Endothelial cell (in vitro differentiated cells): ENCODE measurements around the gene RPL10A. TPM values are rescaled to one million over a fixed set of nuclear protein-coding genes. Genes with fewer than 3 reads are reported as not detected.

ENCODE experiments used
- DNase-seq: peaks from one replicate; pipeline ENCODE4 v3.0.0; 2021; ENCODE audit warnings: low spot score
- H3K27ac Mint-ChIP-seq: one replicate; pipeline ENCODE4 v1.8.0; 2021; ENCODE audit warnings: mixed read lengths, inconsistent platforms; ENCODE audit not compliant: unreplicated experiment
- H3K27me3 Mint-ChIP-seq: one replicate; pipeline ENCODE4 v1.8.0; 2021; ENCODE audit warnings: mild to moderate bottlenecking, moderate library complexity, mixed read lengths, inconsistent platforms; ENCODE audit not compliant: unreplicated experiment
- H3K36me3 Mint-ChIP-seq: one replicate; pipeline ENCODE4 v1.8.0; 2021; ENCODE audit warnings: mild to moderate bottlenecking, low read depth, mixed read lengths, inconsistent platforms; ENCODE audit not compliant: unreplicated experiment
- H3K4me1 Mint-ChIP-seq: one replicate; pipeline ENCODE4 v1.8.0; 2021; ENCODE audit warnings: mild to moderate bottlenecking, mixed read lengths, inconsistent platforms; ENCODE audit not compliant: unreplicated experiment
- H3K4me3 Mint-ChIP-seq: one replicate; pipeline ENCODE4 v1.8.0; 2021; ENCODE audit warnings: mild to moderate bottlenecking, mixed read lengths, inconsistent platforms; ENCODE audit not compliant: unreplicated experiment
- H3K9me3 Mint-ChIP-seq: one replicate; pipeline ENCODE4 v1.8.0; 2021; ENCODE audit warnings: mixed read lengths, inconsistent platforms; ENCODE audit not compliant: unreplicated experiment
- CTCF ChIP-seq: fragments of 200-600 bp; sonication (generic); IDR thresholded peaks from one replicate; pipeline ENCODE4 v1.5.0; 2021; ENCODE audit warnings: antibody characterized with exemption; ENCODE audit not compliant: unreplicated experiment
- total RNA-seq: library from RNA; stranded (reverse); fragmentation: NEBNext Ultra II Directional; extraction: Animal tissue kit (Norgen Biotek cat#: 25700); gene quantifications from one replicate; pipeline ENCODE4 v1.2.1, GENCODE V29; 2021; ENCODE audit not compliant: unreplicated experiment

The RPL10A gene
- total RNA-seq, 1 donor from 2014 or later, result 1,320 TPM

- Mint-ChIP-seq H3K27me3 (peaks cover 6% of the 10 kb centered on the region), H3K36me3 (peaks cover 18% of the 10 kb centered on the region), H3K4me3 (no peak overlapping the region), H3K9me3 (no peaks in the 10 kb centered on the region), H3K4me1 (peaks cover 13% of the 10 kb centered on the region), H3K27ac (no peak overlapping the region)
- DNase-seq, result no peak
- no peak for TF ChIP-seq CTCF
Observed at GRCh38 chr6:35473850-35474130, 5.6 kb downstream of the RPL10A start.

GRCh38 chr6:35474131-35474941, 6.1 kb downstream of the RPL10A start:
- no peak for TF ChIP-seq CTCF
- H3K4me1 Mint-ChIP-seq, result peaks cover 11% of the 10 kb centered on the region
- peaks cover 8% of the 10 kb centered on the region for H3K27me3 Mint-ChIP-seq
- H3K4me3 Mint-ChIP-seq, result no peak overlapping the region
- peaks cover 16% of the 10 kb centered on the region for H3K36me3 Mint-ChIP-seq
- no peaks in the 10 kb centered on the region for H3K9me3 Mint-ChIP-seq
- no peak overlapping the region for H3K27ac Mint-ChIP-seq
- no peak for DNase-seq

GRCh38 chr6:35474942-35475570, 6.9 kb downstream of the RPL10A start:
- H3K4me3 Mint-ChIP-seq, result no peak overlapping the region
- no peak overlapping the region for H3K27ac Mint-ChIP-seq
- H3K27me3 Mint-ChIP-seq, result peaks cover 6% of the 10 kb centered on the region
- H3K36me3 Mint-ChIP-seq, result peaks cover 9% of the 10 kb centered on the region
- no peak for DNase-seq
- peaks cover 4% of the 10 kb centered on the region for H3K4me1 Mint-ChIP-seq
- TF ChIP-seq CTCF, result no peak
- no peaks in the 10 kb centered on the region for H3K9me3 Mint-ChIP-seq

GRCh38 chr6:35475573-35475972, 7.4 kb downstream of the RPL10A start:
- Mint-ChIP-seq H3K27me3 (peaks cover 6% of the 10 kb centered on the region), H3K27ac (no peak overlapping the region), H3K9me3 (no peaks in the 10 kb centered on the region), H3K36me3 (peaks cover 5% of the 10 kb centered on the region), H3K4me1 (peaks cover 3% of the 10 kb centered on the region), H3K4me3 (no peak overlapping the region)
- no peak for TF ChIP-seq CTCF
- DNase-seq, result no peak

GRCh38 chr6:35476004-35476403, 7.8 kb downstream of the RPL10A start:
- Mint-ChIP-seq H3K4me3 (no peak overlapping the region), H3K27me3 (peaks cover 6% of the 10 kb centered on the region)

More at GRCh38 chr6:35476004-35476403, 7.8 kb downstream of the RPL10A start:
- peaks cover under 1% of the 10 kb centered on the region for H3K36me3 Mint-ChIP-seq
- DNase-seq, result no peak
- no peaks in the 10 kb centered on the region for H3K4me1 Mint-ChIP-seq
- no peak for TF ChIP-seq CTCF
- no peak overlapping the region for H3K27ac Mint-ChIP-seq
- H3K9me3 Mint-ChIP-seq, result no peaks in the 10 kb centered on the region
